ENCODE measurements around the gene CELF2.

The CELF2 gene

GRCh38 chr10:11326913-11327616 is 309.4 kb downstream of the CELF2 start:
- FAIRE-seq: no peak

GRCh38 chr10:11328264-11329061 is 310.8 kb downstream of the CELF2 start:
- no peak for DNase-seq (ENCODE audit: insufficient read length, low spot score)
- TF ChIP-seq CTCF (IDR thresholded peaks at IDR 0.05; ENCODE audit: insufficient read depth, missing control alignments): no peak
- no peak for FAIRE-seq

More at GRCh38 chr10:11326913-11327616, 309.4 kb downstream of the CELF2 start:
- DNase-seq (ENCODE audit: insufficient read length, low spot score): no peak
- TF ChIP-seq CTCF (IDR thresholded peaks at IDR 0.05; ENCODE audit: insufficient read depth, missing control alignments): no peak

GRCh38 chr10:11329062-11329673 is 311.5 kb downstream of the CELF2 start:
- no peak for DNase-seq (ENCODE audit: insufficient read length, low spot score)
- no peak for TF ChIP-seq CTCF (IDR thresholded peaks at IDR 0.05; ENCODE audit: insufficient read depth, missing control alignments)
- FAIRE-seq: no peak

GRCh38 chr10:11330383-11331045 is 312.8 kb downstream of the CELF2 start:
- FAIRE-seq: no peak
- TF ChIP-seq CTCF (IDR thresholded peaks at IDR 0.05; ENCODE audit: insufficient read depth, missing control alignments): no peak

GRCh38 chr10:11331046-11331577 is 313.4 kb downstream of the CELF2 start:
- DNase-seq (ENCODE audit: insufficient read length, low spot score) (no peak), FAIRE-seq (no peak)
- no peak for TF ChIP-seq CTCF (IDR thresholded peaks at IDR 0.05; ENCODE audit: insufficient read depth, missing control alignments)

More at GRCh38 chr10:11330383-11331045, 312.8 kb downstream of the CELF2 start:
- DNase-seq (ENCODE audit: insufficient read length, low spot score): no peak

GRCh38 chr10:11331726-11332125 is 314.1 kb downstream of the CELF2 start:
- DNase-seq (ENCODE audit: insufficient read length, low spot score) (no peak), FAIRE-seq (no peak)
- no peak for TF ChIP-seq CTCF (IDR thresholded peaks at IDR 0.05; ENCODE audit: insufficient read depth, missing control alignments)
